GM12874 (cell line): ENCODE measurements around the gene TRIOBP.

Source experiments
- CTCF ChIP-seq: IDR thresholded peaks from 2 replicates; pipeline ENCODE4 v1.5.1; 2011; ENCODE audit warnings: low read depth, mild to moderate bottlenecking, control low read depth, low read length, moderate library complexity; ENCODE audit not compliant: insufficient read depth

The TRIOBP gene

GRCh38 chr22:37674248-37674647, 22.6 kb upstream of the TRIOBP start:
- TF ChIP-seq CTCF = no peak

GRCh38 chr22:37674951-37675929, 21.6 kb upstream of the TRIOBP start, which contains the start of gene LGALS1:
TSS of gene LGALS1 (plus strand) at chr22:37675636. CDS start at chr22:37675703, 67 bp downstream.
- TF ChIP-seq CTCF = no peak

- TF ChIP-seq CTCF = no peak
Observed at GRCh38 chr22:37675930-37676735, 20.7 kb upstream of the TRIOBP start.

GRCh38 chr22:37676736-37677492, 19.9 kb upstream of the TRIOBP start:
- TF ChIP-seq CTCF = no peak

GRCh38 chr22:37677493-37677974, 19.3 kb upstream of the TRIOBP start:
- TF ChIP-seq CTCF = no peak

- no peak for TF ChIP-seq CTCF
Observed at GRCh38 chr22:37678372-37678771, 18.5 kb upstream of the TRIOBP start.
